H1 (cell line): ENCODE data around the gene KCNN4.

ENCODE experiments used
- CBX5 ChIP-seq: fragments of 300-800, 300-1000 bp; sonication (generic); IDR thresholded peaks from 2 replicates; pipeline ENCODE4 v1.7.1; 2016; ENCODE audit warnings: antibody characterized with exemption, low read length, low read depth
- EP300 ChIP-seq, 2 experiments: IDR thresholded peaks; 1 replicate in 1 of 2; 2 replicates in 1 of 2; pipeline ENCODE4 v1.6.1; 2011 to 2012; ENCODE audit warnings: low read depth in 2 of 2, low read length in 2 of 2, mild to moderate bottlenecking in 2 of 2, borderline replicate concordance in 1 of 2, inconsistent platforms in 1 of 2, moderate library complexity in 1 of 2
- FOSL1 ChIP-seq: IDR thresholded peaks from 2 replicates; pipeline ENCODE4 v1.6.1; 2011; ENCODE audit warnings: mild to moderate bottlenecking, low read depth, low read length, moderate library complexity; ENCODE audit not compliant: insufficient read depth
- HDAC6 ChIP-seq: IDR thresholded peaks from one replicate; pipeline ENCODE4 v1.7.1; 2012; ENCODE audit warnings: low read depth, mild to moderate bottlenecking, inconsistent platforms, low read length, moderate library complexity
- JUND ChIP-seq: IDR thresholded peaks from 2 replicates; pipeline ENCODE4 v1.6.1; 2011; ENCODE audit warnings: mild to moderate bottlenecking, improper control_type of control experiment, low read length
- POLR2A ChIP-seq, 2 experiments: IDR thresholded peaks; 1 replicate in 1 of 2; 2 replicates in 1 of 2; pipeline ENCODE4 v1.6.1; 2011; ENCODE audit warnings: low read depth in 2 of 2, low read length in 2 of 2, mild to moderate bottlenecking in 2 of 2; ENCODE audit errors: control extremely low read depth in 1 of 2
- RBBP5 ChIP-seq: IDR thresholded peaks from 2 replicates; pipeline ENCODE4 v1.7.1; 2012; ENCODE audit warnings: low read depth, mild to moderate bottlenecking, inconsistent platforms, low read length, moderate library complexity, borderline replicate concordance
- SUZ12 ChIP-seq: fragments of 200-600 bp; sonication (generic); IDR thresholded peaks from 2 replicates; pipeline ENCODE4 v1.6.1; 2012; ENCODE audit warnings: mild to moderate bottlenecking, inconsistent platforms, low read length, moderate library complexity, mixed read lengths
- TCF12 ChIP-seq: IDR thresholded peaks from 2 replicates; pipeline ENCODE4 v1.6.1; 2011; ENCODE audit warnings: low read depth, mild to moderate bottlenecking, low read length
- TEAD4 ChIP-seq: IDR thresholded peaks from 2 replicates; pipeline ENCODE4 v1.6.1; 2012; ENCODE audit warnings: low read depth, low read length, inconsistent platforms, mixed read lengths
- TF ChIP-seq, protein P1 (sequence below), 3 experiments: IDR thresholded peaks; 1 replicate in 2 of 3; 2 replicates in 1 of 3; pipeline versions ENCODE4 v1.5.1 to v1.6.1; 2011; ENCODE audit warnings: low read length in 3 of 3, mild to moderate bottlenecking in 3 of 3, inconsistent platforms in 2 of 3, low read depth in 1 of 3, moderate library complexity in 1 of 3; ENCODE audit not compliant: insufficient read depth in 1 of 3; ENCODE audit errors: control extremely low read depth in 1 of 3
- TF ChIP-seq, protein P2 (sequence below): IDR thresholded peaks from 2 replicates; pipeline ENCODE4 v1.6.1; 2011; ENCODE audit warnings: low read length, improper control_type of control experiment

DNA sequence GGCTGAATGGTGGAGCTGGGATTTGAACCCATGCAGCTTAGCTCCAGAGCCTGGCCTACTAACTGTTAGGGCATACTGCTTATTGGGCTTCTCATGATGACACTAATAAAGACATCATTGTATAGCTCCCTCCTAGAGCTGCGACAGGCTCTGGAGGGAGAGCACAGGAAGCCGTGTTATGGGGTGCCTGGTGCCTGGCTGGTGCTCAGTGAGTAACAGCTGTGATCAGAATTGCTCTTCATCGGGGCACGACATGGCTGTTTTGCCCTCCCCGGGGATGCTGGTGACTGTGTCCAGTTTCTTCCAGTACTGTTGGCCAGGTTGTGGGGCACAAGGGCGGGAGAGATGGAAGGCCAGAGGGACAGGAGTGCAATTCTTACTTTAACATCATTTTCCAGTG is 16.3 kb upstream of the KCNN4 start:
- TF ChIP-seq TCF12 (no peak), JUND (no peak), RBBP5 (no peak), HDAC6 (no peak), POLR2A (IDR thresholded peaks at IDR 0.05; ENCODE audit: control extremely low read depth in 1 of 2, low read depth in 2 of 2, low read length in 2 of 2) (no peak), CBX5 (no peak), TEAD4 (no peak), FOSL1 (no peak), EP300 (IDR thresholded peaks at IDR 0.05; ENCODE audit: borderline replicate concordance in 1 of 2, low read depth in 2 of 2, low read length in 2 of 2) (no peak), SUZ12 (no peak)
- TF ChIP-seq, protein P1, sequence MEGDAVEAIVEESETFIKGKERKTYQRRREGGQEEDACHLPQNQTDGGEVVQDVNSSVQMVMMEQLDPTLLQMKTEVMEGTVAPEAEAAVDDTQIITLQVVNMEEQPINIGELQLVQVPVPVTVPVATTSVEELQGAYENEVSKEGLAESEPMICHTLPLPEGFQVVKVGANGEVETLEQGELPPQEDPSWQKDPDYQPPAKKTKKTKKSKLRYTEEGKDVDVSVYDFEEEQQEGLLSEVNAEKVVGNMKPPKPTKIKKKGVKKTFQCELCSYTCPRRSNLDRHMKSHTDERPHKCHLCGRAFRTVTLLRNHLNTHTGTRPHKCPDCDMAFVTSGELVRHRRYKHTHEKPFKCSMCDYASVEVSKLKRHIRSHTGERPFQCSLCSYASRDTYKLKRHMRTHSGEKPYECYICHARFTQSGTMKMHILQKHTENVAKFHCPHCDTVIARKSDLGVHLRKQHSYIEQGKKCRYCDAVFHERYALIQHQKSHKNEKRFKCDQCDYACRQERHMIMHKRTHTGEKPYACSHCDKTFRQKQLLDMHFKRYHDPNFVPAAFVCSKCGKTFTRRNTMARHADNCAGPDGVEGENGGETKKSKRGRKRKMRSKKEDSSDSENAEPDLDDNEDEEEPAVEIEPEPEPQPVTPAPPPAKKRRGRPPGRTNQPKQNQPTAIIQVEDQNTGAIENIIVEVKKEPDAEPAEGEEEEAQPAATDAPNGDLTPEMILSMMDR (IDR thresholded peaks at IDR 0.05; ENCODE audit: control extremely low read depth in 1 of 3, insufficient read depth in 1 of 3, low read depth in 1 of 3, low read length in 3 of 3), result no peak
- TF ChIP-seq, protein P2, sequence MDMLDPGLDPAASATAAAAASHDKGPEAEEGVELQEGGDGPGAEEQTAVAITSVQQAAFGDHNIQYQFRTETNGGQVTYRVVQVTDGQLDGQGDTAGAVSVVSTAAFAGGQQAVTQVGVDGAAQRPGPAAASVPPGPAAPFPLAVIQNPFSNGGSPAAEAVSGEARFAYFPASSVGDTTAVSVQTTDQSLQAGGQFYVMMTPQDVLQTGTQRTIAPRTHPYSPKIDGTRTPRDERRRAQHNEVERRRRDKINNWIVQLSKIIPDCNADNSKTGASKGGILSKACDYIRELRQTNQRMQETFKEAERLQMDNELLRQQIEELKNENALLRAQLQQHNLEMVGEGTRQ, result no peak
